Tongue (tissue), 2 donors: ENCODE results near the gene UPK3BL1. TPM values are rescaled to one million over a fixed set of nuclear protein-coding genes. Genes with fewer than 3 reads are reported as not detected.
"Not testable (repeated sequence)": the region's sequence is repeated elsewhere in the genome, so short reads cannot be mapped to it uniquely, and the experiment has no call there.

Experiments
- DNase-seq: peaks from one replicate; pipeline ENCODE4 v3.0.0-alpha.2; 2015
- total RNA-seq: library from RNA; depleted of rRNA; stranded (reverse); fragments of >200 nt; gene quantifications from one replicate; pipeline ENCODE4 v1.2.3, GENCODE V29; 2014

The UPK3BL1 gene
- total RNA-seq, 1 donor from 2014 or later: 61.3 TPM

DNA sequence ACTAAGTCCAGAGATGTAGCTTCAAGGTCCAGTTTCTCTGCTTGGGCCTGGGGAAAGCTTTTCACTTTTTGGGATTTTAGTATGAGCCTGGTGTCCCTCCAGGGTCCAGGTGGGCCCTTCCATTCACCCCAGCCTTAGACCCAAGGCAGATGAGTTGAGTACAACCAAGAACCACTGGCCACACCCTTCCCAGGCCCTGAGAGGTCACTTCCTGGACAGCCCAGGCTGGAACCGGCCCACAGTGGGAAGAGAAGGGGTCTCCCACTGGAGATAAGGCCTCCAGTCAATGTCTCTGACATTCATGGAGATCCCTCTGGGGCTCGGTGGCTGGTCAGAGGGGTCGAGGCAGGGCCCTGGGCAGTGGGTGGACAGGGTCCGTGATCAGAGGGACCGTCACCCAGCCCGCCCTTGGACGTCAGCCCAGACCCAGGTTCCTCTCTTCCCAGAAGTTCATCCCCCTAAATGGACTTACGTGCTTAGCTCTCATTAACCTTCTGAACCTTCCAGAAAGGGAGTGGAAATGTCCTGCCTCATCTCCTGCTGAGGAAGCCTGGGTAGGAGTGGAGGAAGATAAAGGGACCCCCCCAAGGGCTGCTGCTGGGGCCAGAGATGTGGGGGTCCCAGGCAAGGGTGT lies 15.2 kb downstream of the UPK3BL1 start:
- not testable (repeated sequence) for DNase-seq

DNA sequence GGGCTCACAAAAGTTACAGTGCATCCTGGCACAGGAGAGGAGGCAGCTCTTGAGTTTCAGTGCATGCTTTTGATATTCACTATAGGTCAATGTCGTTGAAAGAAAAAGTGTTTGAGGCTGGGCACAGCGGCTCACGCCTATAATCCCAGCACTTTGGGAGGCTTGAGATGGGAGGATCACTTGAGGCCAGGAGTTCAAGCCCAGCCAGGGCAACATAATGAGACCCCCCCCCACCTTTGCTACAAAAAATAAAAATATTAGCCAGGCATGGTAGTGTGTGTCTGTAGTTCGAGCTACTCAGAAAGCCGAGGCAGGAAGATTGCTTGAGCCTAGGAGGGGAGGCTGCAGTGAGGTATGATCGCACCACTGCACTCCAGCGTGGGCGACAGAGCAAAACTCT lies 24.5 kb downstream of the UPK3BL1 start:
- DNase-seq: not testable (repeated sequence)

DNA sequence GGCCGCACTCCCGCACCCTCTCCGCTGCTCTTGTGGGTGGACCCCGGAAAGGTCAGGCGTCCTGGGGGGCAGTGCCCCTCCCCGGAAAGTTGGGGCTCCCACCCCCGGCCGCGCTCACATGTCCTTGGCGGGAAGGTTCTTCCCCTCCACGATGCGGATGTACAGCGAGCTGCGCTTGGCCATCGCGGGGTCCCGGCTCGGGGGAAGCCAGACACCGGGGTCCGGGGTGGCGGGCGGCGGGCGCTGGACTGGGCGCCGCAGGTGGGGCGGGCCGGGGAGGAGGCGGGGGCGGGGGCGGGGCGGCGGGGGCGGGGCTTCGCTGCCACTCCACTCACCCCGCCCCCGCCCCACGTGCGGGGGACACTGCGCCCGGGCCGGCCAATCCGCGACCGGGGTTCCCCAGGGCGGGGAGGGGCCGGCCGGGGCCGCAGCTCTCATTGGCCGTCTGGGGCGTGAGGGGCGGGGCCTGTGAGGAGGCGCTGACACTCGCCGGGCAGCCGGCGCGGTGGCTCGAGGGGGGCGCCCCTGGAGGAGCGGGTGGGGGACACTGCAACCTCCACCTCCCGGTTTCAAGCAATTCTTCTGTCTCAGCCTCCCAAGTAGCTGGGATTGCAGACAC lies 26.0 kb downstream of the UPK3BL1 start, which contains the start of gene RASA4:
RASA4 (minus strand) TSS at position 250 of the 619 bp plus-strand sequence; CDS start at position 183, 67 bp downstream.
- peak; percentile 33 for DNase-seq

DNA sequence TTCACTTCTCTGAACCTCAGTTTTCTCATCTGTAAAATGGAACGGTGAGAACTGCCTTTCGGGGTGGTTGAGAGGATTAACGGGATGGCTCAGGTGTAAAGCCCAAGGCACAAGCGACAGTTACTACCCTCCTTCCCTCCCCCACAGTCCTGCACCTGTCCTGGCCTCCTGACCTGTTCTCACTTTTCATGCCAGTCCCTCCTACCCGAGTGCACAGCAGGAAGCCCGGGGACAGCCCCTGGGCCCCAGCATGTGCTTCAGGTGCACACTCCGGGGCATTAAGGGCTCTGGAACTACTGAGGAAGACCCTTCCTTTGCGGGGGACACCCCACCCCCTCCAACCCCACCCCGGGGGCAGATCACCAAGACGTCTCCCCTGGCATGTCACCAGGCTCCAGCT lies 26.7 kb downstream of the UPK3BL1 start:
- not testable (repeated sequence) for DNase-seq

DNA sequence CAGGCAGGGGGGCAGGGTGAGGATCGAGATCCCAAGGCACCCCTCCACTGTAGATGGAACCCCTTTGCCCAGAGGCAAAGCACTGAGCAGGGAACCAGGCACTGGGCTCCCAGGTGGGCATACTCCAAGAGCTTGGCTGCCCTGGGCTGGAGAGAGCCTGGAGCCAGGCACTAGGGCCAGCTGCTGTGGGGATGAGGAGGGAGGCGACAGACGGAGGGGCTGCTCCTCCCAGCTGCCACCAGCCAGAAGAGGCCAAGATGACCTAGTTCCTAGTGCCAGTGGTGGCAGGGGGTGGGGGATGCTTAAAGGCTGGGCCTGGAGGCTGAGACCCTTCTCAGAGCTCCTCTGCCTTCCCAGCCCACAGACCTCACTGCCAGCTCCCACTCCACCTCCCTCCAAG lies 27.7 kb downstream of the UPK3BL1 start:
- DNase-seq: not testable (repeated sequence)

DNA sequence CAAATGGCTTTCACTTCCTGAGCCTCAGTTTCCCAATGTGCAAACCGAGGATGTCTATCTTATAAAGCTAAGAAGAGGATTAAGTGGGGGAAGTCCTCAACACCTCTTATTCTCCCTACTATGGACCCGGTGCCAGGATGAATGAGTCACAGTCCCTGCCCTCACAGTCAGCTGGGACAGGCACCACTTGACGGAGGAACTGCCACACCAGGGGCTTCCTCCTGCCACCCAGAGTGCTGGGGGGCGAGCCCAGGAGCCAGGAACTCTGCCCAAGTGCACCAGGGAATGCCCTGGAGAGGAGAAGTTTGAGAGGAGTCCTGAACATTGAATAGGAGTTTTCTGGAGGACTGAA lies 28.3 kb downstream of the UPK3BL1 start:
- DNase-seq: not testable (repeated sequence)

DNA sequence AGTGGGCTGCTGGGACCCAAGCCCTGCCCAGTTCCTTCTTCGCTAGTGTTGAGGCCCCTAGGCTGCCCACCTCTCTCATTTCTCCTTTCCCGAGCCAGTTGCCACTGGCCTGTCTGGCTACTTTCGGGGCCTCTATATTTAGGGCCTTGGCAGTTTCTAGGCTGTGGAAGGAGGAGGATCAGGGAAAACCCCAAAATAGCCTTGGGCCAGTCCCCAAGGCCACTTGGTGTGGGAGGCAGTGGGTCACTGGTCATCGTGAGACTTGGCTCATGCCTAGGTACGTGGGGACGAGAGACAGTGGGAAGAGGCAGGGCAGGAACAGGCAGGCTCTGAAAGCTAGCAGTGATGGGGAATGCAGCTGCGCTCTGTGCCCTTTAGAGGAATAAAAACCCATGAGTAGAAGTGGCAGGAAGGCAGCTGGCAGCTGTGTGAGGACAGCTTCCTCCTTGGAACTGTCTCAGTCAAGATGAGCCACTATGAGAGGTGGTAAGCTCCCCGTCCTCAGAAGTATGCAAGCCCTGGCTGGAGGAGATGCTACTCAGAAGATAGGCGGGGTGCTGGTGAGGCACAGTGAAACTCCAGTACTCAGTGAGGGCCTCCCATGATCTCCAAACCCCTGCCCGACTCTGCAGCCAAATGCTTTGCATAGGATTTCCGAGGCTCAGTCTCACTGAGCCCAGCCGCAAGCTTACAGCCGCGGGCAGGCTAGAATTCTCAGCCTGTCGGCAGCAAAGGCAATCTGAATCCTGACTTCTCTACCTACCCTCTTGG lies 28.8 kb downstream of the UPK3BL1 start:
- not testable (repeated sequence) for DNase-seq

DNA sequence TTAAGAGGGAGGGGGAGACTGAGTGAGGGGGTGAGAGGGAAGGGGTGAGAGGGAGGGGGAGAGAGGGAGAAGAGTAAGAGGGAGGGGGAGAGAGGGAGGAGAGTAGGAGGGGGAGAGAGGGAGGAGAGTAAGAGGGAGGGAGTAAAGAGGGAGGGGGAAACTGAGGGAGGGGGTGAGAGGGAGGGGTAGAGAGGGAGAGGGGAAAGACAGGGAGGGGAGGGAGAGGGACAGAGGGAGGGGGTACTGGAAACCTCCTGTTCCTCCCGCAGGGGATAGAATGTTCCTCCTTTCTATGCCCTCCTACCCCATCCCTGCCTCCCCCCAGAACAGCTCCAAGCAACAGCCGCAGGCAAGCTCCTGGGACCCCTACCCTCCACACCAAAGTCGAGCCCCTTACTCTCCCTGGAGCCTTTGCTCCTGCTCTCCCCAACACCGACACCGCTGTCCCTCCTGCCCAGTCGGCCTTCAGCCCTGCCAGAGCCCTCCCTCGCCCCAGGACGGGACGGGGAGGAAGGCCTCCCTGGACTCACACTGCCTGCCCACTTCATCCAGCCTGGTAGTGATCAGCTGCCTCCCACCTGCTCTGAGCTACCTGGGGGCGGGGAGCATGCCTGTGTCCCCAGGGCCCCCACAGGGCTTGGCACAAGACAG lies 30.8 kb downstream of the UPK3BL1 start:
- DNase-seq: peak; percentile 32

DNA sequence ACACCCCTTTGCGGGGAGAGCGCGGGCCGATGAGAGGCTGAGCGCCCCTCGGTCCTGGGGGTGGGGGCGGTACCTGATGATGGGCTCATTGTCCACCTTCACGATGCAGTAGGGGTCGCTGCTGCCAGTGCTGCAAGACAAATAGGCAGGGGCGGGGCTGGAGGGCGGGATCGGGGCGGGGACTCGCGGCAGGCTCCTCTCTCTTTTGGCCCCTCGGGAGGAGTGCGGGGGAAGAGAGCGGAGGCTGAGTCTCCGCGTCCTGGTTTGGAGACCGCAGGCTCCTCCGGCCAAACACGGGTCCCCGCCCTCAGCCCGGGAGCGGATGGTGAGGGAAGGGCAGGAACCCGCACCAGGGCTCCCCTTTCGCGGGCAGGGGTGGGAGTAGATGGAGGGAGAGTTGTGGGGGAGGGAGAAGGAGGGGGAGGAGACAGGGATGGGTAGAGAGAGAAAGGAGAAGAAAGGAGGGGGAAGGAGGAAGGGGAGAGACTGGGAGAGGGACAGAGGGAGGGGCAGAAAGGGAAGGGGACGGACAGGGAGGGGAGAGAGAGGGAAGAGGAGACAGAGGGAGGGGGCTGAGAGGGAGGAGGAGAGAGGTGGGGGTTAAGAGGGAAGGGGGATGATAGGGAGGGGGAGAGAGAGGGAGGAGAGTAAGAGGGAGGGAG lies 31.4 kb downstream of the UPK3BL1 start:
- DNase-seq: not testable (repeated sequence)

DNA sequence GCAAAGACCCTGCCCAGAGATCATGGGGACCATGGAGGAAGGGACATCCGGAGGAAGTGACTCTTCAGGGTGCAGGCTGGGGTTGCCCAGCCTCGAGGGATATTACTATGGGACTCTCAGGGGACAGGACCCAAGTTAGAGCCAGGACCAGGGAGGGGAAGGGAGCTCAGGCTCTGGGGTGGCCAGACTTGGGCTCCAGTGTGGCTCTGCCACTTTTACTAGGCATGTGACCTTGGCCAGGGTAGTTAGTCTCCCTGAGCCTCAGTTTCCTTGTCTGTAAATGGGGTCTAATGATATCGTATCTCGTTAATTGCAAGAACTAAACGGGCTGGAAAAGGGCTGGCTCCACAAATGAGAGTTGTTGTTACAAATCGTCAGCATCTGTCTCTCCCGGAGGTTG lies 32.1 kb downstream of the UPK3BL1 start:
- not testable (repeated sequence) for DNase-seq

DNA sequence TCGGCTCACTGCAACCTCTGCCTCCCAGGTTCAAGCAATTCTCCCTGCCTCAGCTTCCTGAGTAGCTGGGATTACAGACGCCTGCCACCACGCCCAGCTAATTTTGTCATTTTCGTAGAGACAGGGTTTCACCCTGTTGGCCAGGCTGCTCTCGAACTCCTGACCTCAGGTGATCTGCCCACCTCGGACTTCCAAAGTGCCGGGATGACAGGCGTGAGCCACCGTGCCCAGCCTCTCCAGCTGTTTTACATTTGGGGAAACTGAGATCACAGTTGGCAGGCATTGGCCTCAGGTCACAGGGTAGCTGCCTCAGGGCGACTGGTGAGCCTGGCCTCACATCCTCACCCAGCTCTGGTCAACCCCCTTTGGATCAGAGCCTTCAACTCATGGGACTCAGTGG lies 32.9 kb downstream of the UPK3BL1 start:
- DNase-seq: not testable (repeated sequence)

DNA sequence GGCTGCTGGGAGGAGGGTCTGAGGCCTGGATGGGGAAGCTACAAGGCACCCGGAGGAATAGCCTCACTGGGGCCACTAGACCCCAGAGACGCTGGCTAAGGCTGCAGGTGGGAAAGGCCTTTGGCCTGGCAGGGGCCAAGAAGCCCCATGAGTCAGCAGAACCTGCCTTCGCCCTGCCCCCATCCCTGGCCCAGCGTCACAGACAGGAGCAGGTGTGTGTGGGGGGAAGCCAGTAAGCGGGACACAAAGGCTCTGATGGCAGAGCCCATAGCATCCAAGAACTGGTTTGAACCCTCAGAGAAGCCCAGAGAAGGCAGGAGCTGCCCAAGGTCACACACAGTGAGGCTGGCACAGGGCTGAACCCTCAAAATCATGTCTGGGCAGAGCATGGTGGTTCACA lies 35.7 kb downstream of the UPK3BL1 start:
- DNase-seq: not testable (repeated sequence)

DNA sequence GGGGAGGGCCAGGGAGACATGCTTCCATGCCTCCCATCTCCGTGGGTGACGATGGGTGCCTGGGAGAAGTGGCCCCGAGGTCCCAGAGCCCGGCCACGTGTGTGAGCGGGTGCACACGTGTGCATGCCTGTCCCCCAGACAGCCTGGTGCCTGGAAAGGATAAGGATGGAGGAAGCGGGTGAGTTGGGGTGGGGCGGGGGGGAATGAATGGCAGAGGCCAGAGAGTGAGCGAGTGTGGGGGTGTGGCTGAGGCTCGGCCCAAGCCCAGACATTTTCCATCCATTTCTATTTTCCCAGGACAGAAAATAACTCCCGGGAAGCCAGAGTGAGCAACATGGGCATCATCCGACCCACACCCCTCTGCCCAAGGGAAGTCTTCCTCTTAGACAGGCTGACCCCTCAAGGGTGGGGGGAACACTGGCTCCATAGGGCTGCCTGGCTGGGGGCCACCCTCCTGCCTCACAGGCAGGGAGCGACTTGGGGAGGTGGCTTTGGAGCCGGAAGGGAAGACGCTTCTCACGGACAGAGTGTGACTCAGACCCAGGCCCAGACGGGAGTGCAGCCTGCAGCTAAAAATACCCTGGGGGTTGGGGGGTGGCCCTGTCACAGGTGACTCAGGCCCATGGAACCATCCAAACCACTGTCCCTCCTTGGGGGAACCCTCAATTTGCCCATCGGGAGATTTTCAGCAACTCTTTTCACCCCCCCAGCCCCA lies 38.0 kb downstream of the UPK3BL1 start:
- not testable (repeated sequence) for DNase-seq

DNA sequence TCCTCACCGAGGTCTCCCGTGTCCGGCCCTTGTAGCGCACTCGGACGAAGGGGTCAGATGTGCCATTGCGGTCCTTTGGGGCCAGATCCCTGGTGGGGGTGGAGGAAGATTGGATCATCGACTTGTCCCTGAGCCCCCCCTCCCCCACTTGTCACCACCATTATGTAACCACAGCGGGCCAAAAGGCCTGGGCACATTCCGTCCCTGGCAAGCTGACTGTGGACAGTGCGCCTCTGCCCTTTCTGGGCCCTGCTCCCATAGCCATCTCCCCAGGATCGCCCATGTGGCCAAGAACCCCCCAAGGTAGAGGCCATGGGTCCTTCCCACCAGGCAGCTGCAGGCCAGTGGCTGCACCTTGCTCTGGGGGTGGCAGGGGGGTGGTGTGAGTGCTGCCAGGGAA lies 40.3 kb downstream of the UPK3BL1 start:
- DNase-seq: not testable (repeated sequence)

DNA sequence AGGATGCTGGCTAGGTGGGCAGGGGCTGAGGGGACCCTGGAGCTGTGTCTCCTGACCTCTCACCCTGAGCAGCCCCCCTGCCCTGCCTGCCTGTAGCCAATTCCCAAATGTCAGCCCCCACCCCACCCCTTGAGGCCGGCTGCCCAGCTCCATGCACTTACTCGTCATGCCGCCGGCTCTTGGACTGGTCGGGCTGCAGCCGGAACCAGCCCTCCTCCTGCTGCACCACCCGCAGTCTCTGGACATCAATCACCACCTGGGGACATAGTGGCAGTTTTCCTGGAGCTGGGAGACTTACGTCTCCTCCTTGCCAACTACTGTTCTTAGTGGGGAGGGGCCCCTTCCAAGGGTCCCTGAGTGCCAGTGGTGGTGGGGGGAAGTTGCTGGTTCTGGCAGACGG lies 42.9 kb downstream of the UPK3BL1 start:
- DNase-seq: not testable (repeated sequence)

DNA sequence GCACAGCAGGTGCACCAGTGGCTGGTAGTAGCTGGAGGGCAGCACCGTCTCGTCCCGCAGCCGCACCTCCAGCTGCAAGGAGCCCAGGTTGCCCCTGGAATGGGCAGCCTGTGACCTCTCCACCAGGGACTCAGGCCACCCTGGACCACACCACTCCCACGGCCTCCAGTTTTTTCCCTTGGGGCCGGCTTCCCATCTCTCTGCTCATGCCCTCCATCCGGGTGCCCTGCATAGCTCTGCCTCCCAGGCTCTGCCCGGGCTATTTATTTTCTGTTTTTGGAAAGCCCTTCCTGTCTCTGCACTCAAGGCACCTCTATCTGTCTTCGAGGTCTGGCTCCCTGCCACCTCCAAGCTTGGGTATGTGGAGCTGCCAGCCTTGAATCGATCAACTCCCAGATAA lies 46.6 kb downstream of the UPK3BL1 start:
- DNase-seq: not testable (repeated sequence)

DNA sequence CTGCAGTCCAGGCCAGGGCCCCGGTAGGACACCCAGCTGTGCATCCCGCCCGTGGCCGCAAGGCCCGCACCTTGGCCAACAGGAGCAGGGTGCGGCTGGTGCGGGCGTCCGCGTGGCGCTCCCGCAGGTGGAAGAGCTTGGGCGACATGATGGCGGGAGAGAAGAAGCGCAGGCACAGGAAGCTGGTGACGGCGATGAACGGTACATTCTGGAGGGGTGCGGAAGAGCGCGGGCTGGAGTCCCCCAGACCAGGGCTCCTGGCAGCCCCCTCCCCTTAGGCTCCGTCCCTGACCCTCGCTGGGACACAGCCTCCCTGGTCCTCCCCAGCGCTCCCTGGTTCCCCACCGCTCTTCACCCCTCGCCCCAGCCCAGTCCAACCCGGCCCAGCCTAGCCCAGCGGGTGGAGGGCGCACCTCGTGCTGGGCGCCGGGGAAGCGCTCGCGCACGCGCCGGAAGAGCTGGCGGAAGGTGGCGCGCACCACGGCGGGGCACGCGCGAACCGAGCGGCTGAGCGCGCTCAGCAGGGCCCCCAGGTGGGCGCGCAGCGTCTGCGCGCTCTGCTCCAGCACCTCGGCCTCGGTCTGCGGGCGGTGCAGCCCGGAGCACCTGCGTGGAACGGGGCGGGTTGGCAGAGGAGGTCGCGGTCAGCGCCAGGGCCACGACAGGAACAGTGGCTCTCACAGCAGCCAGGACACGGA lies 48.8 kb downstream of the UPK3BL1 start:
- not testable (repeated sequence) for DNase-seq

DNA sequence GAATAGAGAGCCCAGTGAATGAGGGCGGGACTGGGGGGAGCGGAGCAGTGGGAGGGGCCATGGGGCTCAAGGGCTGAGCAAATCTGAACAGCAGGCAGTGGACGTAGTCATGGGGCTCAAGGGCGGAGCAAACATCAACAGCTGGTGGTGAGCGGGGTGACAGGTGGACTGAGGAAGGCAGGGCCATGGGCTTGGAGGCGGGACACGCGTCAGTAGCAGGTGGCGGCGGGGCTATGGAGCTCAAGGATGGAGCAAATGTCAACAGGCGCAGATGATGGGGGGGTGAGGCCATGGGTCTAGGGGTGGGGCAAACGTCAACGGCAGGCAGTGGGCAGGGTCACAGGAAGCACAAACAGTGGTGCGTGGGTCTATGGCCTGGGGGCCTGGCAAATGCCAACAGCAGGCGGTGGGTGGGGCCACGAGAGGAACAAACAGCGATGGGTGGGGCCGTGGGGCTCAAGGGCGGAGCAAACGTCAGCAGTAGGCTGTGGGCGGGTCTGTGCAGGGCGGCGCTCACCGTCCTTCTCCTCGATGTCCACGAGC lies 50.0 kb downstream of the UPK3BL1 start:
- not testable (repeated sequence) for DNase-seq

DNA sequence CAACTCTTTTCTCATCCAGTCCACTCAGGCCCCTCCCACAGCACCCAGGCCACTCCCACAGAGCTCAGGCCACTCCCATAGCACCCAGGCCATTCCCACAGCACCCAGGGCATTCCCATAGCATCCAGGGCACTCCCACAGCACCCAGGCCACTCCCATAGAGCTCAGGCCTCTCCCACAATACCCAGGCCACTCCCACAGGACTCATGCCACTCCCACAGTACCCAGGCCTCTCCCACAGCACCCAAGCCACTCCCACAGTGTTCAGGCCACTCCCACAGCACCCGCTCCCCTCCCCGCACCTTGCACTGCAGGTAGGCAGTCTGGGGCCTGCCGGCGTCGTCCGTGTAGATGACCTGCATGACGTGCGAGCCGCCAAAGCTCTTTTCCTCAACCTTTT lies 52.7 kb downstream of the UPK3BL1 start:
- DNase-seq: not testable (repeated sequence)
